HL-60 (cell line): ENCODE results near the gene POLE2.

Source experiments
- POLR2AphosphoS5 ChIP-seq: IDR thresholded peaks from 2 replicates; pipeline ENCODE4 v1.6.1; 2012; ENCODE audit warnings: low read depth
- TF ChIP-seq, protein P1 (sequence below): IDR thresholded peaks from one replicate; pipeline ENCODE4 v1.5.1; 2011; ENCODE audit warnings: low read length, control low read depth, inconsistent platforms; ENCODE audit not compliant: insufficient read depth
- TF ChIP-seq, protein P2 (sequence below): IDR thresholded peaks from 2 replicates; pipeline ENCODE4 v1.6.1; 2012; ENCODE audit warnings: low read depth; ENCODE audit not compliant: insufficient replicate concordance

DNA sequence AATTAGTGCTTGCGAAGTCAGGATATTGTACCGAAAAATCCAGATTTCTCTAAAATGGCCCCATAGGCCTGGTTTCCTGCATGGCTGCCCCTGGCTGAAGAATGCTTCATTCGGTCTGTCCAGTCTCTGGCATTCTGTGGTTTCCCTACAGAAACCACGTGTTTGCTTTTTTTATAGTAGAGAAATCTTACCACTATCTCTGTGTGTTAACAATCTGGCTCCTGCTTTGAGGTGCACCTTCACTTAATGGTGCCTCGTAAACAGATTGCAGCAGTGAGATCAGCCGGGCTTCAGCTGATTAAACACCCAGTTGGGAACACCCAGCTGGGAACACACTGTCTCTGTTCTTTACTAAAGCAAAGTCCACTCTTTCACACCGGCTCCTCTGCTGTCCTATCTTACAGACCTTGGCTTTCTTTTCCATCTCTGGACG, 46.3 kb downstream of the POLE2 start:
- TF ChIP-seq, protein P1, sequence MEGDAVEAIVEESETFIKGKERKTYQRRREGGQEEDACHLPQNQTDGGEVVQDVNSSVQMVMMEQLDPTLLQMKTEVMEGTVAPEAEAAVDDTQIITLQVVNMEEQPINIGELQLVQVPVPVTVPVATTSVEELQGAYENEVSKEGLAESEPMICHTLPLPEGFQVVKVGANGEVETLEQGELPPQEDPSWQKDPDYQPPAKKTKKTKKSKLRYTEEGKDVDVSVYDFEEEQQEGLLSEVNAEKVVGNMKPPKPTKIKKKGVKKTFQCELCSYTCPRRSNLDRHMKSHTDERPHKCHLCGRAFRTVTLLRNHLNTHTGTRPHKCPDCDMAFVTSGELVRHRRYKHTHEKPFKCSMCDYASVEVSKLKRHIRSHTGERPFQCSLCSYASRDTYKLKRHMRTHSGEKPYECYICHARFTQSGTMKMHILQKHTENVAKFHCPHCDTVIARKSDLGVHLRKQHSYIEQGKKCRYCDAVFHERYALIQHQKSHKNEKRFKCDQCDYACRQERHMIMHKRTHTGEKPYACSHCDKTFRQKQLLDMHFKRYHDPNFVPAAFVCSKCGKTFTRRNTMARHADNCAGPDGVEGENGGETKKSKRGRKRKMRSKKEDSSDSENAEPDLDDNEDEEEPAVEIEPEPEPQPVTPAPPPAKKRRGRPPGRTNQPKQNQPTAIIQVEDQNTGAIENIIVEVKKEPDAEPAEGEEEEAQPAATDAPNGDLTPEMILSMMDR = no peak
- TF ChIP-seq, protein P2, sequence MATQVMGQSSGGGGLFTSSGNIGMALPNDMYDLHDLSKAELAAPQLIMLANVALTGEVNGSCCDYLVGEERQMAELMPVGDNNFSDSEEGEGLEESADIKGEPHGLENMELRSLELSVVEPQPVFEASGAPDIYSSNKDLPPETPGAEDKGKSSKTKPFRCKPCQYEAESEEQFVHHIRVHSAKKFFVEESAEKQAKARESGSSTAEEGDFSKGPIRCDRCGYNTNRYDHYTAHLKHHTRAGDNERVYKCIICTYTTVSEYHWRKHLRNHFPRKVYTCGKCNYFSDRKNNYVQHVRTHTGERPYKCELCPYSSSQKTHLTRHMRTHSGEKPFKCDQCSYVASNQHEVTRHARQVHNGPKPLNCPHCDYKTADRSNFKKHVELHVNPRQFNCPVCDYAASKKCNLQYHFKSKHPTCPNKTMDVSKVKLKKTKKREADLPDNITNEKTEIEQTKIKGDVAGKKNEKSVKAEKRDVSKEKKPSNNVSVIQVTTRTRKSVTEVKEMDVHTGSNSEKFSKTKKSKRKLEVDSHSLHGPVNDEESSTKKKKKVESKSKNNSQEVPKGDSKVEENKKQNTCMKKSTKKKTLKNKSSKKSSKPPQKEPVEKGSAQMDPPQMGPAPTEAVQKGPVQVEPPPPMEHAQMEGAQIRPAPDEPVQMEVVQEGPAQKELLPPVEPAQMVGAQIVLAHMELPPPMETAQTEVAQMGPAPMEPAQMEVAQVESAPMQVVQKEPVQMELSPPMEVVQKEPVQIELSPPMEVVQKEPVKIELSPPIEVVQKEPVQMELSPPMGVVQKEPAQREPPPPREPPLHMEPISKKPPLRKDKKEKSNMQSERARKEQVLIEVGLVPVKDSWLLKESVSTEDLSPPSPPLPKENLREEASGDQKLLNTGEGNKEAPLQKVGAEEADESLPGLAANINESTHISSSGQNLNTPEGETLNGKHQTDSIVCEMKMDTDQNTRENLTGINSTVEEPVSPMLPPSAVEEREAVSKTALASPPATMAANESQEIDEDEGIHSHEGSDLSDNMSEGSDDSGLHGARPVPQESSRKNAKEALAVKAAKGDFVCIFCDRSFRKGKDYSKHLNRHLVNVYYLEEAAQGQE = no peak
- TF ChIP-seq POLR2AphosphoS5 = no peak; the same call in 1 of the 2 replicates
